CD4-positive, alpha-beta T cell treated with Interleukin-6 for 4 hours (primary cell): Measurements from ENCODE around the gene TMEM132A.
"Not testable (repeated sequence)": the region's sequence is repeated elsewhere in the genome, so short reads cannot be mapped to it uniquely, and the experiment has no call there.

Experiments
- DNase-seq: peaks from one replicate; pipeline ENCODE4 v3.0.0-alpha.2; 2020; ENCODE audit warnings: mixed read lengths

The TMEM132A gene

GRCh38 chr11:60964801-60965200 lies 40.5 kb downstream of the TMEM132A start:
- DNase-seq: no peak

GRCh38 chr11:60966890-60967289 lies 42.6 kb downstream of the TMEM132A start:
- DNase-seq: no peak

GRCh38 chr11:60968223-60968622 lies 44.0 kb downstream of the TMEM132A start:
- DNase-seq: no peak

- DNase-seq: peak; percentile 87
Measured at GRCh38 chr11:60970369-60970774, 46.1 kb downstream of the TMEM132A start.

GRCh38 chr11:60970890-60971289 lies 46.6 kb downstream of the TMEM132A start:
- no peak for DNase-seq

GRCh38 chr11:60971520-60971919 lies 47.3 kb downstream of the TMEM132A start, which contains the start of gene CD6:
TSS of gene CD6 (plus strand) at chr11:60971680. CDS start at chr11:60971866, 186 bp downstream.
- peak; percentile 82 for DNase-seq

- DNase-seq: peak; percentile 58
Measured at GRCh38 chr11:60972182-60973030, 48.1 kb downstream of the TMEM132A start.

- peak; percentile 35 for DNase-seq
Measured at GRCh38 chr11:60973699-60974098, 49.4 kb downstream of the TMEM132A start.

- DNase-seq: not testable (repeated sequence)
Measured at GRCh38 chr11:60974316-60974715, 50.1 kb downstream of the TMEM132A start.

GRCh38 chr11:60974726-60975125 lies 50.5 kb downstream of the TMEM132A start:
- DNase-seq: no peak

GRCh38 chr11:60977224-60977623 lies 53.0 kb downstream of the TMEM132A start:
- no peak for DNase-seq

GRCh38 chr11:60977836-60978235 lies 53.6 kb downstream of the TMEM132A start:
- DNase-seq: no peak

- DNase-seq: peak; percentile 48
Measured at GRCh38 chr11:60978546-60979380, 54.5 kb downstream of the TMEM132A start.

GRCh38 chr11:60981515-60981914 lies 57.3 kb downstream of the TMEM132A start:
- DNase-seq: no peak

GRCh38 chr11:60982184-60982583 lies 57.9 kb downstream of the TMEM132A start:
- DNase-seq: peak; percentile 57

- DNase-seq: peak; percentile 41
Measured at GRCh38 chr11:60984149-60984548, 59.9 kb downstream of the TMEM132A start.

GRCh38 chr11:60984636-60985035 lies 60.4 kb downstream of the TMEM132A start:
- DNase-seq: no peak

GRCh38 chr11:60985501-60985900 lies 61.2 kb downstream of the TMEM132A start:
- no peak for DNase-seq

GRCh38 chr11:60985991-60986915 lies 62.0 kb downstream of the TMEM132A start:
- peak; percentile 95 for DNase-seq
